Measurements from ENCODE around the gene KCNIP2.

Gene KCNIP2

GRCh38 chr10:101843032-101844021 lies at the start of gene KCNIP2:
KCNIP2 (minus strand) TSS chr10:101843800; CDS start chr10:101843568, 232 bp downstream.
- peak; percentile 62 to 75 for DNase-seq

DNA sequence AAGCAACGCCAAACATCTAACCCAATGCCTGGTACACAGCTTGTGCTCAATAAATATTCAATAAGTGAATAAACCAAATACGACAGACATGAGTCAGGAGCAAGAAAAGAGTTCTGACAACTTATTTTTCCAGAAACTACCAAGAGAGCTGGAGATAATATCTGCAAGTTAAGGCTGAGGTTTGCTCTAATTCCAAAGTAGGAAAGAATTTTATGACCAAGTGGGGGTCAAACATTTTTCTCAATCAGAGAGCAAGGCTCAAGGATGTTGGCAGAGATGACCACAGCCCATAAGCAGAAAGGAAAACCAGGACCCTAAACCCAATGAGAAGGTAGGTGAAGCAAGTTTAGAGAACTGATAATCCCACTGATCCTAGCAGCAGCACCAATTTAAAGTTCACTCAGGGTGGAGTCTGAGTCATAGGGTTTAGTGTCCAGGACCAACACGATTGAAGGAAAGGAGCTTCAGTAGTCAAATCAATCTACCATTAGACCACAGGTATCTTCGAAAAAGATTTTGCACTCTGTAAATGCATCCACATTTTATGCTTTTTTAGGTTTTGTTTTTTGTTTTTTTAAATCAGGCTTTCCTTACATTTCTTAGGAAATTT lies 49.3 kb upstream of the KCNIP2 start:
- DNase-seq, result no peak

- peak; percentile 64 to 67 for DNase-seq
Observed at GRCh38 chr10:101889256-101890210, 45.9 kb upstream of the KCNIP2 start.

GRCh38 chr10:101888251-101888949 lies 44.8 kb upstream of the KCNIP2 start:
- no peak for DNase-seq

DNA sequence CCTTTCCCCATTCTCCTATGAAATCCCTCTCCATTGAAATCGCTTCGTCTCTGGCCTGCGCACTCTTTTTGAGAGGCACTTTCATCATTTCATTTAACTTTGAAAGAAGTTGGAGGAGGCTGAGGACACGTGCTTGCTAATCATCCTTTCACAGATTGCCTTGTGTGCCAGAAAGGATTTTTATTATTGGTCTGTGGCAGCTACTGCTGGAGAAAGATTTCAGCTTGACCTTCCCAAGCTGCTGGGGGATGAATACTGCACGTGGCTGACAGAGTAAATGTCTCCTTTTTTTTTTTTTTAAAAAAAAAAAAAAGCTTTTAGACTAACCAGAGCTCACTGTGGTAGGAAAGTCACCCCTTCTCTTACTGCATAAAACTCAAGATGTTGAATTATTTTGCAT lies 44.2 kb upstream of the KCNIP2 start:
- no peak for DNase-seq

DNA sequence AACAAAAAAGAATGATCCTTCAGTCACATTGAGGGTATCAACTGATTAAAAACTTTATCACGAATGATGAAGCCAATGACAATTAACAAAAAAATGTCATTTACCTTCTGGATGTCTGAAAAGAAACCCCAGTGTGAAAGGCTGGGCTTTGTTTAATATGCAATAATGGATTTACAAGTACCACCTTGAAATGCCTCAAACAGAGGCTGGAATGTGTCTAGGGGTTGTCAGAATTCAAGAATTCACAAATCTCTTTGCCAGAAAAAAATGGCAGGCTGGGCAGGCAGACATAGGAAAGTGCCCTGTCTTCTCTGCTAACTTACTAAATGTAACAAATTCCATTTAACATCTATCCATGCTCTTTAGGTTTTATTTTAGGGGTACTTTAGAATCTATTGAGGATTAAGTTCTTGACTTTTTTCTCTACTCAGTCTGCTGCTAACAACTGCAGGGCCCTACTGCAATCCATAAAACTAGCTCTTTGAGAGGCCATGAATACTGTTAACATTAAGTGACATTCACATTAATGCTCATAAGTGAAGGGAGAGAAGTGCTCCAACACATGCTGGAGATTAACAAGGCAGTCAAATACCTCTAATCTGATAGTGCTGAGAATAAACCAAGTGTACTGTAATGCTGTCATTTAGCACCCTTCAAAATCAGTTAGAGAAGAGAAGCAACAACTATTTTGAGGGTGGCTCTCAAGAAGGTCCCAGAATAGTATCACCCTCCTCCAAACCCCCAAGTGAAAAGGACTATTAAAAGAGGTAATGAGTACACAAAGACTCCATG lies 43.1 kb upstream of the KCNIP2 start:
- no peak for DNase-seq

DNA sequence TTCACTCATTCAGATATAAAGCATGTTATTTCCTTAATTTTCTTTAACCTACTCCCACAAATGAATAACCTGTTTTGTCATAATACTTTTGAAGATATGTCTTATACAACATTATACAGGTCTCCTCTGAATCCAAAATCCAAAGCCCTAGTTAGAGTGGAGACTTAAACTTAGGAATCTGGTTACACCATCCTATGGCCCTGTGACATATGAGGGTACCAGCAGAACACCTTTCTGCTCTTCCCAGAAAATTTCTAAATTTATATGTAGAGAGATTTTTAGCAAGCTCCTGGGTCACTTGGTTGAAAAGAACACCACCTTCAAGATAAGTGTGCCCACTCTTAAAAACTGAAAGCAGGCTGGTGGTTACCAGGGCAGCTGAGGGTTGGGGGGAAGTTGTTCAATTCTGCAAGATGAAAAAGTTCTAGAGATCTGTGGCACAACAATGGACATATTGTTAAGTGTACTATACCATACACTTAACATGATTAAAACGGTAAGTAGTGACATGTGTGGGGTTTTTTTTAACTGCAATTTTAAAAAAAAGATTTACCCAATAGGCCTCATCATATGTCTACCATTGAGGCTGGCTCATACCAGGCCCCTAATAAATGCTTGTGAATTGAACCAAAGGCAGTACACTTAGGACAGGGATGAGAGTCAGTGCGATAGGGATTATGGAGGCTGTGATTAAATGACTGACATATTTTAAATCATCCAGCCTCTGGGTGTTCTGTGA lies 37.6 kb upstream of the KCNIP2 start:
- DNase-seq, result no peak

DNA sequence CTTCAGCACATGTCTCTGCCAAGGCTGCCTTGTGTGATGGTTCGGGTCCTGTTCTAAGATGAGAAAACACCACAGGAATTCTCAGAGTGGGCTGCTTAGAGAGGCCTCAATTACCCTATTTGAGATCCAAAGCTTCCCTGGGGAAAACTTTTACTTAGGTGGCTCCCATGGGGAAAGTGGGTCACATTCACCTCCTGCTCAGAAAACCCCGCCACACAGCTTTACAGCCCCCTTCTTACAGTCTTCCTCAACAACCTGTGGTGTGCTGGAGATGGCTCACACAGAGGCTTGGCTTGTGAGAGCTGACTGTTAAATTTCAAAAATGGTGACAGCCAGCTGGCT lies 36.6 kb upstream of the KCNIP2 start:
- DNase-seq, result no peak

GRCh38 chr10:101879456-101880231 lies 36.0 kb upstream of the KCNIP2 start:
- no peak for DNase-seq

- no peak for DNase-seq
Observed at GRCh38 chr10:101878869-101879268, 35.3 kb upstream of the KCNIP2 start.

- DNase-seq, result no peak
Observed at GRCh38 chr10:101875068-101875688, 31.6 kb upstream of the KCNIP2 start.

DNA sequence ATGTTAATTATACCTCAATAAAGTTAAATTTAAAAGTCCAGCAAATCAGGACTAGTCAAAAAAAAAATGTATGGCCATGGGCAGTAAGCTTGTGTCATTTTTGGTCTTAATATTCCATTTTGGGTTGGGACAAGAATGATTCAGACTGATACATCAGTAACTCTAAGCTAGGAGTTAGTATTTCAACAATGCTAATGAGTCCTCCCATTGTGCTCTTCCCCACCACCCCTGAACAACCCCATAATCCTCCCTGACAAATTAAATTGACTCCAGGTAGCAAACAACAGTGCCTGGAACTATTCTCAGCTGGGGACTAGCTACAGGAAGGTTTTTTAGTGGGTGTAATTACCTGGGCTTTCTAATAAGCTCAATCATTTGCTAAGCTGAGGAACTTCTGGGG lies 30.7 kb upstream of the KCNIP2 start:
- DNase-seq, result no peak

DNA sequence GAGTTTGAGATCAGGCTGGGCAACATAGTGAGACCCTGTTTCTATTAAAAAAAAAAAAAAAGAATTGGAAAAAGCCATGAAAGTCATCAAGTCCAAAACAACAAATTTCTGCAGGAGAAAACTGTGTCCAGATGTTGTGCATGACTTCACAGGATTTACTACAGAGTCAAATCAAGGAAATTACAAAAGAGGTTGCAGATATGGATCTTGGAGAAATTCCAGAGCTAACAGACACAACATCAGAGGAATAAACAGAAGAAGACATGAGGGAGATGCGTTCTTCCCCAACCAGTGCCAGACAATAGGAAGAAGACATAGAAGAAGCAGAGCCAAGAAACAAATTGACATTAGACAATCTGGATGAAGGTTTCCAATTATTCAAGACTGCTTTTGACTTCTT lies 24.3 kb upstream of the KCNIP2 start:
- no peak for DNase-seq

GRCh38 chr10:101859530-101859929 lies 15.9 kb upstream of the KCNIP2 start:
- DNase-seq, result no peak

DNA sequence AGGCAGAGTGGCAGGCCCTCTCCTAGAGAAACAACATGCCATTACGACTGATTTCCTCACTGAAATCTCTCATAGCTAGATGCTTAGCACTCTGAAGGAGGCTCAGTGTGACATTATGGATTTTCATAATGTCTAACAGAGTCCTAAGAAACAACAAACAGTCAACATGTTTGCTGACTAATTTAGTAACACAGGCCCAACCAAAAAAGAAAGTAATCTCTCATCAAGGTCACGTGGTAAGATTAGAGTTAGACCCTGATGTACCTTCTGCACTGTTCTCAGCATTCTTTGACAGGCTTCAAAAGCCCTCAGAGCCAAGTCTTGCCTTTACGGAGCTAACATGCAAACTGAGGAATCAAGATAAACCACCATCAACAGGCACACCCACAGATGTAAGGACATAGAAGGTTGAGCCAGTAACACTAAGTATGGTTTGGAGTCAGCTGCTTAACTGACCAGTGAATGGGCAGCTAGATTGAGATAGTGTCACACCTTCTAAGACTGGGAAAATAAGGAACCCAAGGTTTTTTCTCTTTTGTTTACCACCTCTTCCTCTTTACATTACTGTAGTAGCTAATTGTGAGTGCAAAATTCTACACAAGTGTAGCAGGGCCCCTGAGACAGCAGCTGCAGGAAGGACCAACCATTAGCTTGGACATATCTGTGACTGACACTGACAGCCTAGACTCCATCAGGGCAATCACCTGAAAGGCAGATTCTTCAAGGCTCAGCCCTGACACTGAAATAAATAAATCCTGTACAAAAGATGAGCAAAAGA lies 15.3 kb upstream of the KCNIP2 start:
- DNase-seq, result no peak

- DNase-seq, result no peak
Observed at GRCh38 chr10:101857802-101858476, 14.3 kb upstream of the KCNIP2 start.

DNA sequence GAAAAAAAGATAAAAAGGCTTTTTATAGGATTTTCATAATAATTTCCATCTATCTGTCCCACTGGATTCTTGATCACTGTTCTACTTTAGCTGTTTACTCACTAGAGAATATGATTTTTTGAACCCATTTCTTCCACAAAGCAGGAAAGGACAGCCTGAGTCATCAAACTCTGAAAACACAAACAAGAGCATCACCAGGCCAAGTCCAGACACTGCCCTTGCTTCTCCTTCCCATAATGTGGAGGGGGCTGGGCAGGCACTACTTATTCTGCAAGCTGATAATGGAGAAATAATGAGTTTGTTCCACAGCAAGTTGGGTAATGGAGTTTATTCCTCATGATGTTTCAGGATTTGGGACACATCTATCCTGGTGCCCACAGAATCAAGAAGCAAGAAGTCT lies 13.0 kb upstream of the KCNIP2 start:
- no peak for DNase-seq

Data from CD4-positive, alpha-beta T cell treated with Interleukin-1 beta for 1 hour (primary cell).